Esophagus squamous epithelium (tissue), 5 donors: ENCODE data around the gene TMEM176A. TPM values are rescaled to one million over a fixed set of nuclear protein-coding genes. Genes with fewer than 3 reads are reported as not detected.

ENCODE experiments used
- DNase-seq: peaks from one replicate; lab custom pipeline; 2025; lab: John Stamatoyannopoulos, UW
- H3K27ac ChIP-seq, 4 donors: fragments of 200-600 bp; sonication (generic); one replicate each; pipeline ENCODE4 v1.5.1; 2016 to 2019; ENCODE audit warnings: mild to moderate bottlenecking in 1 of 4
- H3K27me3 ChIP-seq, 4 donors: fragments of 200-600 bp; sonication (generic); 1 replicate in 3 of 4; 2 replicates in 1 of 4; pipeline versions ENCODE4 v1.5.1 to v1.6.0; 2017 to 2021; ENCODE audit warnings: antibody characterized with exemption in 1 of 4
- H3K36me3 ChIP-seq, 3 donors: fragments of 200-600 bp; sonication (generic); one replicate each; pipeline ENCODE4 v1.5.1; 2016 to 2019
- H3K4me1 ChIP-seq, 3 donors: fragments of 200-600 bp; sonication (generic); one replicate each; pipeline ENCODE4 v1.5.1; 2017 to 2019
- H3K4me3 ChIP-seq, 4 donors: fragments of 200-600 bp; sonication (generic); 1 replicate in 3 of 4; 2 replicates in 1 of 4; pipeline ENCODE4 v1.5.1; 2016 to 2019; ENCODE audit warnings: mild to moderate bottlenecking in 2 of 4, moderate library complexity in 1 of 4
- H3K9me3 ChIP-seq, 3 donors: fragments of 200-600 bp; sonication (generic); one replicate each; pipeline ENCODE4 v1.5.1; 2016 to 2019
- CTCF ChIP-seq, 6 experiments: fragments of 450-650 bp in 4 of 6; fragments of 200-600 bp in 2 of 6; sonication (generic) in 2 of 6; IDR thresholded peaks; one replicate each; pipeline ENCODE4 v1.5.1; 2016 to 2019; ENCODE audit warnings: antibody characterized with exemption in 6 of 6, mild to moderate bottlenecking in 4 of 6, moderate library complexity in 4 of 6
- POLR2A ChIP-seq, 4 donors: fragments of 450-650 bp; IDR thresholded peaks; one replicate each; pipeline ENCODE4 v1.6.1; 2017; ENCODE audit warnings: antibody characterized with exemption in 4 of 4, mild to moderate bottlenecking in 4 of 4, moderate library complexity in 3 of 4
- WGBS, 2 donors: methylation state at CpG; one replicate each; pipeline ENCODE4 v1.1.5; 2018; 5-methylcytosine and 5-hydroxymethylcytosine counted together
- intact Hi-C: fragments of 100-400 bp; cut with DNase I; formaldehyde crosslinking; loops from one replicate; pipeline ENCODE4 v1.15.0; 2022
- total RNA-seq, 4 donors: library from RNA; depleted of rRNA; stranded (reverse); fragments of >200 nt; gene quantifications; one replicate each; pipeline ENCODE4 v1.1.0, GENCODE V29; 2016
- donor health status: DM: yes; HTN: yes; CAD: no.

The TMEM176A gene
- total RNA-seq, 4 donors from 2014 or later = 2.5 to 35.5 (median 10.7) TPM

DNA sequence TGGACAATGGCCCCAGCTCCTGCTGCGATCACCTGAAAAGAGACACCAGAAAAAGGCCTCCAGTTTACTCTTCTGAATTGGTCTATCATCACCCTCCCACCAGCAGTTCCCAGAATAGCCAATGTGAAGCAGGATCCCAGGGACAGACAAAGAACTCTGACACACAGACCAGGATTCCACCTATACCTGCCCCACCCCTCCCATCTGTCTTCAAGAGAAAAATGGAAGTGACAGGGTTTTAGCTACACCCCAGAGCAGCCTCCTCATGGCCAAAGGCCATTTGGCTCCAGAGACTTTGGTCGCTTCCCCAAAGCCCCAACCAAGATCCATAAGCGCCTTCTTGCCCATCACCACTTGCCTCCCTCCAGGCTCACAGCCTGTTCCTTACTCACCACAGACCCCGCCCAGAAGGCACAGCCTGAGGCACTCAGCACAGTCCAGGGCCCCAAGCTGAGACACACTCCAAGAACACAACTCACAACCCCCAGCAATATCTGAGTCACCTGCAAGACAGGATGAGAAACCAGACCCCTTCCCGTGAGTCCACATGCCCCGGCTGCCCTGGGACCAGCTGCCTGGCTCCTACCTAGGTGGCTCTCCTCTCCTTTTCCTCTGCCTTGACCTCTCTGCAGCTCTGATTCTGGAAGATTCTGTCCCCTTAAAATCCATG lies 6.9 kb upstream of the TMEM176A start:
- TF ChIP-seq POLR2A (IDR thresholded peaks at IDR 0.05) = no peak
- no peak for TF ChIP-seq CTCF (IDR thresholded peaks at IDR 0.05)
- Histone ChIP-seq H3K4me1 (peaks cover 0 to 5% (median 1%) of the 10 kb centered on the region in 3 donors), H3K9me3 (no peaks in the 10 kb centered on the region), H3K36me3 (peaks cover 0 to 4% (median 0%) of the 10 kb centered on the region in 3 donors), H3K27ac (no peak overlapping the region), H3K27me3 (peaks cover 0 to 34% (median 0%) of the 10 kb centered on the region in 4 donors), H3K4me3 (no peak overlapping the region)
- whole genome bisulfite sequencing, 2 donors = 63 to 85% methylated on average over 2 to 6 of the region's 6 CpGs
- no peak for DNase-seq
- intact Hi-C loops = no loop called here

GRCh38 chr7:150797661-150798060 lies 2.9 kb upstream of the TMEM176A start:
- intact Hi-C loops = no loop called here
- 53 to 55% methylated on average over 4 of the region's 4 CpGs for WGBS, 2 donors
- Histone ChIP-seq H3K27me3 (peaks cover 0 to 70% (median 6%) of the 10 kb centered on the region in 4 donors), H3K36me3 (no peaks in the 10 kb centered on the region), H3K9me3 (no peaks in the 10 kb centered on the region), H3K27ac (no peak overlapping the region), H3K4me3 (no peak overlapping the region), H3K4me1 (peaks cover 0 to 29% (median 0%) of the 10 kb centered on the region in 3 donors)
- no peak for TF ChIP-seq CTCF (IDR thresholded peaks at IDR 0.05)
- no peak for TF ChIP-seq POLR2A (IDR thresholded peaks at IDR 0.05)
- DNase-seq = no peak

DNA sequence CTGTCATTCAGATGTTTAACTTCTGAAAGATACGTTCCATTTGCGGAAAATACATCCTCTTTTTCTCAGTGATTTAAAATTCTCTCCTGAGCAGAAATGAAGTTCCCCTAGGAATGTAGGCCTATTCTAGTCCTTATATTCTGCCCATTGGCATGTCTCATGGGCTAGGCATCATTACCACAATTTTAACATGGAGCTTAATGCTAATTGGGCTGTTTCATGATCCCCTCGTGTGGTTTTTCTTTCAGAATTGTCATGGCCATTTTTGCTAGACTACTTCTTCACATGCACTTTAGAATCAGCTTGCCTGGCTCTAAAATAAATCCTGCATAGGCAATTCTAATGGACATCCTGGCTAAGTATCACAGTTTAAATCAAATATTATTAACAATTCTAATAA lies 1.4 kb upstream of the TMEM176A start:
- intact Hi-C loops = no loop called here
- peaks cover 0 to 13% (median 0%) of the 10 kb centered on the region in 3 donors for H3K36me3 ChIP-seq
- WGBS, 2 donors = 81 to 86% methylated on average over 3 of the region's 3 CpGs
- H3K4me3 ChIP-seq = peak overlapping the region in 3 of 4 donors; percentile 56 to 71 (median 57)
- H3K9me3 ChIP-seq = no peaks in the 10 kb centered on the region
- peaks cover 0 to 77% (median 6%) of the 10 kb centered on the region in 4 donors for H3K27me3 ChIP-seq
- DNase-seq = no peak
- peaks cover 0 to 29% (median 0%) of the 10 kb centered on the region in 3 donors for H3K4me1 ChIP-seq
- H3K27ac ChIP-seq = peak overlapping the region; percentile 58 to 87 (median 82)
- TF ChIP-seq POLR2A (IDR thresholded peaks at IDR 0.05) = no peak
- TF ChIP-seq CTCF (IDR thresholded peaks at IDR 0.05) = no peak

GRCh38 chr7:150799741-150800580 lies 608 bp upstream of the TMEM176A start, which contains the start of gene TMEM176B:
Gene TMEM176B (minus strand): TSS chr7:150800364. CDS start chr7:150796569, 3,795 bp downstream.
- Histone ChIP-seq H3K27me3 (peaks cover 0 to 80% (median 6%) of the 10 kb centered on the region in 4 donors), H3K27ac (peak within 1 kb of the TSS; percentile 58 to 87 (median 82)), H3K4me3 (peak within 1 kb of the TSS; percentile 32 to 71 (median 56)), H3K9me3 (peaks cover 0 to under 1% (median 0%) of the 10 kb centered on the region in 3 donors), H3K36me3 (peaks cover 0 to 21% (median 0%) of the 10 kb centered on the region in 3 donors), H3K4me1 (peaks cover 0 to 29% (median 0%) of the 10 kb centered on the region in 3 donors)
- DNase-seq = no peak
- no CpG with 5 or more reads among the region's 75 CpGs for WGBS, 2 donors
- intact Hi-C loops = no loop called here
- no peak for TF ChIP-seq CTCF (IDR thresholded peaks at IDR 0.05)
- TF ChIP-seq POLR2A (IDR thresholded peaks at IDR 0.05) = peak in 1 of 4 donors; percentile 32
